Fibroblast of lung (primary cell): ENCODE measurements around the gene LSS. TPM values are rescaled to one million over a fixed set of nuclear protein-coding genes. Genes with fewer than 3 reads are reported as not detected.

Source experiments
- DNase-seq, 2 donors: peaks; one replicate each; pipeline versions ENCODE4 v3.0.0 to v3.0.0-alpha.2; 2010; ENCODE audit warnings: low read depth in 2 of 2
- H2AFZ ChIP-seq: 2 replicates; pipeline ENCODE4 v1.5.1; 2012; ENCODE audit warnings: low read length, control low read depth, inconsistent platforms
- H3K27ac ChIP-seq: 2 replicates; pipeline ENCODE4 v1.5.1; 2011; ENCODE audit warnings: low read length, control low read depth; ENCODE audit not compliant: insufficient read depth
- H3K27me3 ChIP-seq: 2 replicates; pipeline ENCODE4 v1.5.1; 2011; ENCODE audit warnings: mild to moderate bottlenecking, low read length; ENCODE audit not compliant: control insufficient read depth, insufficient read depth
- H3K36me3 ChIP-seq: 2 replicates; pipeline ENCODE4 v1.5.1; 2011; ENCODE audit warnings: low read length; ENCODE audit not compliant: control insufficient read depth, insufficient read depth
- H3K4me1 ChIP-seq: 2 replicates; pipeline ENCODE4 v1.5.1; 2011; ENCODE audit warnings: low read length; ENCODE audit not compliant: control insufficient read depth, insufficient read depth; ENCODE audit errors: extremely low read depth
- H3K4me2 ChIP-seq: 2 replicates; pipeline ENCODE4 v1.5.1; 2011; ENCODE audit warnings: low read length, control low read depth; ENCODE audit not compliant: insufficient read depth; ENCODE audit errors: extremely low read depth
- H3K4me3 ChIP-seq, 4 experiments: fragments of 200-600 bp in 1 of 4; sonication (generic) in 1 of 4; replicated peaks in 1 of 4; 2 replicates each; pipeline ENCODE4 v1.5.1; 2011 to 2016; ENCODE audit warnings: low read length in 4 of 4, low read depth in 3 of 4, mild to moderate bottlenecking in 3 of 4, control low read depth in 2 of 4, inconsistent platforms in 1 of 4, mixed read lengths in 1 of 4; ENCODE audit not compliant: insufficient read depth in 1 of 4; ENCODE audit errors: control extremely low read depth in 1 of 4
- H3K79me2 ChIP-seq: 2 replicates; pipeline ENCODE4 v1.5.1; 2012; ENCODE audit warnings: mild to moderate bottlenecking, low read length, inconsistent platforms; ENCODE audit not compliant: control insufficient read depth, insufficient read depth
- H3K9ac ChIP-seq: 2 replicates; pipeline ENCODE4 v1.5.1; 2011; ENCODE audit warnings: mild to moderate bottlenecking, low read length, control low read depth; ENCODE audit not compliant: insufficient read depth
- H3K9me3 ChIP-seq: 2 replicates; pipeline ENCODE4 v1.5.1; 2012; ENCODE audit warnings: low read depth, low read length; ENCODE audit not compliant: control insufficient read depth, insufficient read depth
- H4K20me1 ChIP-seq: 2 replicates; pipeline ENCODE4 v1.5.1; 2011; ENCODE audit warnings: low read length; ENCODE audit not compliant: control insufficient read depth, insufficient read depth; ENCODE audit errors: extremely low read depth
- CTCF ChIP-seq, 2 donors: IDR thresholded peaks in 1 of 2; conservative IDR thresholded peaks in 1 of 2; 1 replicate in 1 of 2; 2 replicates in 1 of 2; pipeline ENCODE4 v1.5.1; 2011 to 2012; ENCODE audit warnings: low read length in 2 of 2, control low read depth in 1 of 2, inconsistent platforms in 1 of 2, low read depth in 1 of 2, mild to moderate bottlenecking in 1 of 2
- EZH2 ChIP-seq: IDR thresholded peaks from 2 replicates; pipeline ENCODE4 v1.5.1; 2012; ENCODE audit warnings: low read length, control low read depth, mild to moderate bottlenecking; ENCODE audit errors: missing control alignments
- polyA plus RNA-seq, 2 donors: library from polyadenylated mRNA; depleted of rRNA in 1 of 2; stranded (reverse) in 1 of 2; unstranded in 1 of 2; fragments of >200 nt; gene quantifications; 2 replicates each; pipeline ENCODE4 v1.2.1, GENCODE V29; 2011 to 2012; ENCODE audit warnings: missing spikeins in 1 of 2
- total RNA-seq: library from RNA; depleted of rRNA; stranded (reverse); fragments of >200 nt; gene quantifications from 2 replicates; pipeline ENCODE4 v1.2.1, GENCODE V29; 2014

The LSS gene
- total and polyA plus RNA-seq, 2 donors (not counting 1 experiment from before 2014, with no cell fraction given) = 97.6 to 252 TPM

- H3K4me1 ChIP-seq = peaks cover 6% of the 10 kb centered on the region
- no peak overlapping the region for H3K9ac ChIP-seq
- H3K4me2 ChIP-seq = no peak overlapping the region
- H3K36me3 ChIP-seq = peaks cover 34% of the 10 kb centered on the region
- no peaks in the 10 kb centered on the region for H3K27me3 ChIP-seq
- no peaks in the 10 kb centered on the region for H3K9me3 ChIP-seq
- no peak overlapping the region for H3K4me3 ChIP-seq
- H4K20me1 ChIP-seq = no peaks in the 10 kb centered on the region
- no peak overlapping the region for H2AFZ ChIP-seq
- no peak overlapping the region for H3K27ac ChIP-seq
- no peak for DNase-seq
- TF ChIP-seq CTCF (conservative IDR thresholded peaks at IDR 0.05 in 1 of 2, IDR thresholded peaks at IDR 0.05 in 1 of 2; ENCODE audit: low read depth in 1 of 2, low read length in 2 of 2) = no peak
- TF ChIP-seq EZH2 = no peak
- H3K79me2 ChIP-seq = peaks cover 83% of the 10 kb centered on the region
Measured at GRCh38 chr21:46223217-46223616, 5.4 kb downstream of the LSS start.

GRCh38 chr21:46222436-46223116 is 6.0 kb downstream of the LSS start:
- no peak for DNase-seq
- no peaks in the 10 kb centered on the region for H3K27me3 ChIP-seq
- peaks cover 77% of the 10 kb centered on the region for H3K79me2 ChIP-seq
- no peaks in the 10 kb centered on the region for H3K9me3 ChIP-seq
- peaks cover 6% of the 10 kb centered on the region for H3K4me1 ChIP-seq
- TF ChIP-seq EZH2 (no peak), CTCF (conservative IDR thresholded peaks at IDR 0.05 in 1 of 2, IDR thresholded peaks at IDR 0.05 in 1 of 2; ENCODE audit: low read depth in 1 of 2, low read length in 2 of 2) (no peak)
- H2AFZ ChIP-seq = no peak overlapping the region
- H3K9ac ChIP-seq = no peak overlapping the region
- no peak overlapping the region for H3K4me3 ChIP-seq
- peaks cover 38% of the 10 kb centered on the region for H3K36me3 ChIP-seq
- H3K4me2 ChIP-seq = no peak overlapping the region
- H3K27ac ChIP-seq = no peak overlapping the region
- H4K20me1 ChIP-seq = no peaks in the 10 kb centered on the region

GRCh38 chr21:46221664-46222435 is 6.7 kb downstream of the LSS start:
- Histone ChIP-seq H4K20me1 (no peaks in the 10 kb centered on the region), H2AFZ (no peak overlapping the region), H3K4me2 (no peak overlapping the region), H3K36me3 (peaks cover 41% of the 10 kb centered on the region), H3K27ac (no peak overlapping the region), H3K27me3 (no peaks in the 10 kb centered on the region), H3K4me3 (no peak overlapping the region), H3K9me3 (no peaks in the 10 kb centered on the region), H3K4me1 (peaks cover 4% of the 10 kb centered on the region), H3K9ac (no peak overlapping the region), H3K79me2 (peaks cover 74% of the 10 kb centered on the region)
- no peak for DNase-seq
- TF ChIP-seq EZH2 (no peak), CTCF (conservative IDR thresholded peaks at IDR 0.05 in 1 of 2, IDR thresholded peaks at IDR 0.05 in 1 of 2; ENCODE audit: low read depth in 1 of 2, low read length in 2 of 2) (no peak)
